CD14-positive monocyte (primary cell): Measurements from ENCODE around the gene GRM5. TPM values are rescaled to one million over a fixed set of nuclear protein-coding genes. Genes with fewer than 3 reads are reported as not detected.

Experiments
- DNase-seq, 3 donors: peaks; one replicate each; pipeline ENCODE4 v3.0.0-alpha.2; 2011 to 2022
- H2AFZ ChIP-seq: 2 replicates; pipeline ENCODE4 v1.6.0; 2012; ENCODE audit warnings: mild to moderate bottlenecking, low read depth, low read length, inconsistent platforms; ENCODE audit not compliant: insufficient read depth, poor library complexity, severe bottlenecking
- H3K27ac ChIP-seq, 2 donors: 1 replicate in 1 of 2; 2 replicates in 1 of 2; pipeline ENCODE4 v1.5.1; 2012 to 2013; ENCODE audit warnings: low read length in 2 of 2, control low read depth in 1 of 2, inconsistent platforms in 1 of 2, low read depth in 1 of 2, mild to moderate bottlenecking in 1 of 2
- H3K27me3 ChIP-seq, 2 donors: one replicate each; pipeline versions ENCODE4 v1.6.0 to v1.6.1; 2011 to 2013; ENCODE audit warnings: low read length in 2 of 2; ENCODE audit not compliant: control insufficient read depth in 2 of 2, insufficient read depth in 2 of 2
- H3K36me3 ChIP-seq, 2 donors: replicated peaks in 1 of 2; 1 replicate in 1 of 2; 2 replicates in 1 of 2; pipeline versions ENCODE4 v1.5.1 to v1.6.1; 2012 to 2013; ENCODE audit warnings: low read length in 2 of 2, control low read depth in 1 of 2, inconsistent platforms in 1 of 2, mild to moderate bottlenecking in 1 of 2; ENCODE audit not compliant: insufficient read depth in 2 of 2, control insufficient read depth in 1 of 2
- H3K4me1 ChIP-seq, 2 donors: 1 replicate in 1 of 2; 2 replicates in 1 of 2; pipeline versions ENCODE4 v1.5.1 to v1.6.1; 2012 to 2013; ENCODE audit warnings: low read length in 2 of 2, control low read depth in 1 of 2, inconsistent platforms in 1 of 2, mild to moderate bottlenecking in 1 of 2, moderate library complexity in 1 of 2; ENCODE audit not compliant: insufficient read depth in 2 of 2, control insufficient read depth in 1 of 2
- H3K4me2 ChIP-seq: replicated peaks from 2 replicates; pipeline ENCODE3; 2012; ENCODE audit warnings: low read length, moderate library complexity, mild to moderate bottlenecking; ENCODE audit not compliant: poor library complexity, severe bottlenecking; ENCODE audit errors: extremely low read depth
- H3K4me3 ChIP-seq, 3 experiments: fragments of 200-600 bp in 1 of 3; sonication (generic) in 1 of 3; replicated peaks in 1 of 3; 1 replicate in 2 of 3; 2 replicates in 1 of 3; pipeline ENCODE4 v1.5.1; 2011 to 2013; ENCODE audit warnings: low read length in 3 of 3, mild to moderate bottlenecking in 3 of 3, control low read depth in 2 of 3, low read depth in 2 of 3, inconsistent platforms in 1 of 3, moderate library complexity in 1 of 3
- H3K79me2 ChIP-seq: 2 replicates; pipeline ENCODE4 v1.6.0; 2012; ENCODE audit warnings: mild to moderate bottlenecking, control low read depth, inconsistent platforms, low read length, moderate library complexity; ENCODE audit not compliant: insufficient read depth
- H3K9ac ChIP-seq: 2 replicates; pipeline ENCODE4 v1.6.0; 2017; ENCODE audit warnings: low read length, mild to moderate bottlenecking; ENCODE audit not compliant: insufficient read depth, poor library complexity, severe bottlenecking
- H3K9me3 ChIP-seq, 2 donors: replicated peaks in 1 of 2; 1 replicate in 1 of 2; 2 replicates in 1 of 2; pipeline versions ENCODE4 v1.5.1 to v1.6.1; 2012 to 2013; ENCODE audit warnings: low read length in 2 of 2, control low read depth in 1 of 2; ENCODE audit not compliant: control insufficient read depth in 1 of 2, insufficient read depth in 1 of 2
- H4K20me1 ChIP-seq: 2 replicates; pipeline ENCODE4 v1.6.0; 2012; ENCODE audit warnings: mild to moderate bottlenecking, low read length, control low read depth, moderate library complexity; ENCODE audit not compliant: insufficient read depth
- H3K27ac Mint-ChIP-seq, 7 donors: one replicate each; pipeline ENCODE4 v1.8.0; 2020; ENCODE audit warnings: mild to moderate bottlenecking in 7 of 7, mixed read lengths in 7 of 7, moderate library complexity in 6 of 7, inconsistent platforms in 2 of 7
- H3K27me3 Mint-ChIP-seq, 3 donors: one replicate each; pipeline ENCODE4 v1.8.0; 2021 to 2022; ENCODE audit warnings: low read depth in 3 of 3, mild to moderate bottlenecking in 3 of 3, mixed read lengths in 3 of 3, moderate library complexity in 3 of 3, inconsistent platforms in 1 of 3
- H3K36me3 Mint-ChIP-seq, 2 donors: one replicate each; pipeline ENCODE4 v1.8.0; 2020; ENCODE audit warnings: mixed read lengths in 2 of 2, inconsistent platforms in 1 of 2, mild to moderate bottlenecking in 1 of 2
- H3K4me1 Mint-ChIP-seq: one replicate; pipeline ENCODE4 v1.8.0; 2020; ENCODE audit warnings: mild to moderate bottlenecking, mixed read lengths
- H3K4me3 Mint-ChIP-seq, 2 donors: one replicate each; pipeline ENCODE4 v1.8.0; 2020; ENCODE audit warnings: mild to moderate bottlenecking in 2 of 2, mixed read lengths in 2 of 2, moderate library complexity in 1 of 2
- H3K9me3 Mint-ChIP-seq, 7 donors: one replicate each; pipeline ENCODE4 v1.8.0; 2020 to 2022; ENCODE audit warnings: mixed read lengths in 7 of 7, mild to moderate bottlenecking in 6 of 7, moderate library complexity in 6 of 7, inconsistent platforms in 2 of 7
- CTCF ChIP-seq: fragments of 200-600 bp; IDR thresholded peaks from one replicate; pipeline ENCODE4 v1.8.0; 2022; ENCODE audit warnings: antibody characterized with exemption, mild to moderate bottlenecking
- WGBS: methylation state at CpG from one replicate; pipeline ENCODE4 v1.1.5; 2013; ENCODE audit warnings: missing lambda C conversion rate; ENCODE audit not compliant: insufficient coverage; 5-methylcytosine and 5-hydroxymethylcytosine counted together
- intact Hi-C, 2 donors: fragments of 100-400 bp; cut with micrococcal nuclease; formaldehyde crosslinking; loops; one replicate each; pipeline versions ENCODE4 v1.15.0 to v1.15.1; 2023
- polyA plus RNA-seq, 3 donors: library from polyadenylated mRNA; depleted of rRNA in 1 of 3; unstranded in 2 of 3; stranded (reverse) in 1 of 3; fragments of 300-500 nt in 2 of 3; fragments of >200 nt in 1 of 3; fragmentation: Illumina TruSeq in 2 of 3; gene quantifications; 1 replicate in 2 of 3; 2 replicates in 1 of 3; pipeline ENCODE4 v1.2.3, GENCODE V29; 2012 to 2021

The GRM5 gene
- polyA plus RNA-seq, 3 donors = not detected

GRCh38 chr11:88531831-88532230 is 534.0 kb downstream of the GRM5 start:
- H3K36me3 Mint-ChIP-seq = no peaks in the 10 kb centered on the region
- no peaks in the 10 kb centered on the region for H4K20me1 ChIP-seq
- H3K4me3 Mint-ChIP-seq = no peak overlapping the region
- H2AFZ ChIP-seq = no peak overlapping the region
- H3K9ac ChIP-seq = no peak overlapping the region
- H3K4me3 ChIP-seq = no peak overlapping the region
- H3K27me3 ChIP-seq = no peaks in the 10 kb centered on the region
- peaks cover 0 to 5% (median 0%) of the 10 kb centered on the region in 7 donors for H3K9me3 Mint-ChIP-seq
- intact Hi-C loops = no loop called here
- no peak for TF ChIP-seq CTCF
- no peak overlapping the region for H3K4me2 ChIP-seq
- no peak overlapping the region for H3K27ac ChIP-seq
- no peak for DNase-seq
- H3K36me3 ChIP-seq = no peaks in the 10 kb centered on the region
- no peaks in the 10 kb centered on the region for H3K4me1 ChIP-seq
- H3K79me2 ChIP-seq = no peaks in the 10 kb centered on the region
- H3K27ac Mint-ChIP-seq = no peak overlapping the region
- H3K4me1 Mint-ChIP-seq = no peaks in the 10 kb centered on the region
- H3K9me3 ChIP-seq = no peaks in the 10 kb centered on the region
- H3K27me3 Mint-ChIP-seq = no peaks in the 10 kb centered on the region
- WGBS = no CpG with 5 or more reads among the region's 4 CpGs

GRCh38 chr11:88529426-88529825 is 536.4 kb downstream of the GRM5 start:
- no peak overlapping the region for H3K4me3 ChIP-seq
- WGBS = 100% methylated on average over 1 of the region's 1 CpG
- no peak overlapping the region for H3K27ac ChIP-seq
- Mint-ChIP-seq H3K27me3 (no peaks in the 10 kb centered on the region), H3K9me3 (peaks cover 0 to 6% (median 2%) of the 10 kb centered on the region in 7 donors), H3K36me3 (no peaks in the 10 kb centered on the region), H3K27ac (no peak overlapping the region), H3K4me1 (no peaks in the 10 kb centered on the region), H3K4me3 (no peak overlapping the region)
- no peak overlapping the region for H2AFZ ChIP-seq
- no peak overlapping the region for H3K9ac ChIP-seq
- no peak overlapping the region for H3K4me2 ChIP-seq
- H4K20me1 ChIP-seq = no peaks in the 10 kb centered on the region
- intact Hi-C loops = no loop called here
- TF ChIP-seq CTCF = no peak
- no peak for DNase-seq
- no peaks in the 10 kb centered on the region for H3K79me2 ChIP-seq
- H3K36me3 ChIP-seq = no peaks in the 10 kb centered on the region
- H3K4me1 ChIP-seq = no peaks in the 10 kb centered on the region
- peaks cover 0 to 2% of the 10 kb centered on the region in 2 donors for H3K9me3 ChIP-seq
- no peaks in the 10 kb centered on the region for H3K27me3 ChIP-seq
